Astrocyte of the spinal cord (primary cell): ENCODE data around the gene SOX10.

ENCODE experiments used
- DNase-seq: peaks from one replicate; pipeline ENCODE4 v3.0.0; 2011; ENCODE audit warnings: low read depth, low spot score
- H3K4me3 ChIP-seq: 2 replicates; pipeline ENCODE4 v1.5.1; 2011; ENCODE audit warnings: low read depth, mild to moderate bottlenecking, low read length, moderate library complexity
- in situ Hi-C: cut with HindIII; loops from 2 replicates; pipeline ENCODE4 v1.10.0; 2017; ENCODE audit warnings: low sequenced_read_pairs
- TF ChIP-seq, protein P1 (sequence below): IDR thresholded peaks from 2 replicates; pipeline ENCODE4 v1.5.1; 2012; ENCODE audit warnings: low read depth, mild to moderate bottlenecking, low read length, inconsistent platforms

The SOX10 gene

DNA sequence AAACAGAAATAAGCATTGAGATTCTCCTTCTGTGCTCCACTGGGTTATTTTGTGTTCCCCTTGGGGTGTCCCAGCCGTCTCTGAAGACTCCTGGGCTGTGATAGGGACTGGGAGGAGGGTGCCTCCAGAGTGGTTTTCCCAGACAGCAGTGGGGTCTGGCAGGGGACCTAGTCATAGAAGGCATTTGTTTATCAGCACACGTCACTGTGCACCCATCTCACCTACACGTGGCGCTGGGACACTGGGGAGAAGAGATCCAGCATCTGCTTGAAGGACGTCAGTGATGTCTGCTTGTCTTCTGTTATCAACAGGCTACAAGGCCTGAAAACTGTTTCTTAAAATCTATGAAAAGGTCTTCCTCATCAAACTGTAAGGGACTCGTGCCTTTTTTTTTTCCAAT, 38.7 kb upstream of the SOX10 start:
- TF ChIP-seq, protein P1, sequence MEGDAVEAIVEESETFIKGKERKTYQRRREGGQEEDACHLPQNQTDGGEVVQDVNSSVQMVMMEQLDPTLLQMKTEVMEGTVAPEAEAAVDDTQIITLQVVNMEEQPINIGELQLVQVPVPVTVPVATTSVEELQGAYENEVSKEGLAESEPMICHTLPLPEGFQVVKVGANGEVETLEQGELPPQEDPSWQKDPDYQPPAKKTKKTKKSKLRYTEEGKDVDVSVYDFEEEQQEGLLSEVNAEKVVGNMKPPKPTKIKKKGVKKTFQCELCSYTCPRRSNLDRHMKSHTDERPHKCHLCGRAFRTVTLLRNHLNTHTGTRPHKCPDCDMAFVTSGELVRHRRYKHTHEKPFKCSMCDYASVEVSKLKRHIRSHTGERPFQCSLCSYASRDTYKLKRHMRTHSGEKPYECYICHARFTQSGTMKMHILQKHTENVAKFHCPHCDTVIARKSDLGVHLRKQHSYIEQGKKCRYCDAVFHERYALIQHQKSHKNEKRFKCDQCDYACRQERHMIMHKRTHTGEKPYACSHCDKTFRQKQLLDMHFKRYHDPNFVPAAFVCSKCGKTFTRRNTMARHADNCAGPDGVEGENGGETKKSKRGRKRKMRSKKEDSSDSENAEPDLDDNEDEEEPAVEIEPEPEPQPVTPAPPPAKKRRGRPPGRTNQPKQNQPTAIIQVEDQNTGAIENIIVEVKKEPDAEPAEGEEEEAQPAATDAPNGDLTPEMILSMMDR, result no peak
- H3K4me3 ChIP-seq, result no peak overlapping the region
- in situ Hi-C loops, result no loop called here
- no peak for DNase-seq

DNA sequence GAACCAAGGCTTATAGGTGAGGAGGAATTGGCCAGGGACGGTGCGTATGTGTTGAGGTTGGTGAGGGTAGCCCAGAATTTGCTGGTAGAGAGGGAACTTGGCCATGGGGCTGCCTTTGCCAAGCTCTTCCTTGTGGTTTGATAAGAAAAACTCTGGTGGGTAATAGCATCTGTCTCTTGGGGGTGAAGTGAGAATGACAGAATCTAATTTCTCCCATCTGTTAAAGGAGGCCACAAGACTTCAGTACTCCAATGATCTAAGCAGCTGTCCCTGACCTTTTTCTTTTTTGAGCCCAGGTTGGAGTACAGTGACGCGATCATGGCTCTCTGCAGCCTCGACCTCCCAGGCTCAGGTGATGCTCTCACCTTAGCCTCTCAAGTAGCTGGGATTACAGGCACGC, 36.9 kb upstream of the SOX10 start:
- TF ChIP-seq, protein P1, result no peak
- in situ Hi-C loops, result no loop called here
- no peak for DNase-seq
- H3K4me3 ChIP-seq, result no peak overlapping the region

DNA sequence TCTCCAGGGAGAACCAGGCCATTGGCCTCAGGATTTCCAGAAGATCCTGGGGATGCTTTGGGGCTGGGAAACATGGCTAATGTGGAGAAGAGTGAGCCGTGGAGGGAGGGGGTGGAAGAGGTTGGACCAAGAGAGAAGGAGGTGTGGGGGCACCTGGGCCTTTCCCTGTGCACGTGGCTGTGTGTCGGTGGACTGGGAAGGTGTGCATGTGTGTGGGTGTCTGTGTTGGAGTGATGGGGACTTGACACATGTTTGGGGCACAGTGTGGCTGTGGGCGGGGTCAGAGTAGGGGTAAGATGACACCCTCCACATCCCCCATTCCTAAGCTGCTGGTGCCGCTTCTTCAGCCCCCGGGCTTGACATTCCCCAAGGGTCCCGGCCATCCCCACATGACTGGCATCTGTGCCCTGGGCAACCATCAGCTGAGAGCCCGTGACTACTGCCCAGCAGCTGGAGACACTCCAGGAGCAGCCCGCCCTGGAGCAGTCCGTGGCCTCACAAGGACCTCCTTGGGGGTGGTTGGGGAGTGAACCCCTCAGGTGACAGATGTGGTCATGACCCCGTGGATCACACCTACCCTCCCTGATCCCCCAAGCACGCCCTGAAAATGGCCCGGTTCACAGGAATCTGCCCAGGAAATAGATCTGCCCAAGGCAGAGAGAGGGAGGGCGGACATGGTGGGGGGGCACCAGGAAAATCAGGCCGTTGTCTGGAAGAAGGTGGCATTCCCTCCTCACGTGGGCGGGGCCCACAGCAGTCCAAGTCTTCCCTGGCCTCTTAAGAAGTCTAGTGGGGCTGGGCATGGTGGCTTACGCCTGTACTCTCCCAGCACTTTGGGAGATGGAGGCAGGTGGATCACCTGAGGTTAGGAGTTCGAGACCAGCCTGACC, 34.8 kb upstream of the SOX10 start:
- in situ Hi-C loops, result no loop called here
- no peak for DNase-seq
- TF ChIP-seq, protein P1, result no peak
- no peak overlapping the region for H3K4me3 ChIP-seq

DNA sequence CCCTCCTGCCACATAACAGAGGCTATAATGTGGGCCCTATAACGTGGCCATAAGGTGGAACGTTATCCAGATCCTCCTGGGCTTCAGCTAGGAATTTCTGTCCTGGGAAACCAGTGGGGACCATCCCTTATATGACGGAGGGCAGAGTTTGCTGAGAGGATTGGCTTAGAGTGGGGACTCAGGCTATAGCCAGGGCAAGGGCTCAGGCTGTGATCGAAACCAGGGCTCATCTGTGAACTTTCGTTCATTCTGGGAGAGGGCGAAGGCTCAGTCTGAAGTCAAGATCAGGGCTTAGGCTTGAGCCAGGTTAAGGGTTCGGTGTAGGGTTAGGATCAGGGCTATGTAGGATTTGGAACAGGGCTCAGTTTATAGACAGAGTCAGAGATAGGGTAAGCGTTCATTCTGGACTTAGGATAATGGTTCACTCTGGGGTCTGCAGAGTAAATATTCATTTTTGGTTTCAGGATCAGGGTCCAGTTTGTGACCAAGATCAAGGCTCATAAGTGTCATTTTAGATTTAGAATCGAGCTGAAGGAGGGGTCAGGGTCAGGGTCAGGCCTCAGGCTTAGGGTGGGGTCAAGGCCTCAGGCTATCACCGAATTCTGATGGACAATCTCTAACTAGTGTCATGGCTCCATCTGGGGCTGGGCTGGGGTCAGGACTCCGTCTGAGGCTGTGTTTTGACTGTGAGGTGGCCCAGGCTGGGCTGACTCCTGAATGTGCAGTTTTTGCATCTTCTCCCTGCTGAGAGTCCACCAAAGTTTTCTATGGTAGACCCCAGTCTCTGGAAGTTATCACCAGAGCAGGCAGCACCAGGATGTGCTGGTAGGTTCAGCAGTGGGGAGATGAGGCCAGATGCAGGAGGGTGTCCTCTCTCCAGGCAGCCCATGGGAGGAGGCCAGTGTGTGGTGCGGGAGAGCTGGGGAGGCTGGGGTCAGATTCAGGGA, 33.9 kb upstream of the SOX10 start:
- in situ Hi-C loops, result no loop called here
- TF ChIP-seq, protein P1, result no peak
- H3K4me3 ChIP-seq, result no peak overlapping the region
- DNase-seq, result no peak

DNA sequence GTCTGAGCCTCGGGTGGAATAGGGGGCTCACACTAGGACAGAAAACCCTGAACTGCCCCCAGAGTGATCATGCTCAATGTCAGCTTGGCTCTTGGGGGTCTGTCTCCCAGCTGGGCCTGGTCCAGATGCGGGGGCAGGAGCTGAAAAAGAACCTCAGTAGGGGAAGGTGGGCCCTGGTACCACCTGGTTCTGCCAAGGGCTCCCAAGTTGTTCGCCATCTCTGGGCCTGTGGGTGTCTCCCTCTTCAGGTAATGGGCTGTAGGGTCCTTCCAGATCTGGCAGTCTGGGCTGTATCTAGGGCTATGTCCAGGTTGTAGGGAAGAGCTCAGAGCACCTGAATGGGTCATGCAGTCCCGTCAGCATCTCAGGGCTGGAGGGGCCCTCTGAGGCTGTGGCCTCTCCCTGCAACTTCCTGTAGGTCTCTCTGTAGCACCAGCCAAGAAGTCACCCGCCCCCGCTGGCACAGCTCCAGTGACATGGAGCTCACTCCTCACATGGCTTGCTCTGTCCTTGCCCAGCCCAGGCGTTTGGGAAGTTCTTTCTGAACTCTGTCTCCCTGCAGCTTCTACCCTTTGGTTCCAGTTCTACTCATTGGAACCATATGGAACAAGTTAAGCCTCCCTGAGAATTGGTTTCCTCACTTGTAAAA, 33.0 kb upstream of the SOX10 start:
- DNase-seq, result peak; percentile 24
- H3K4me3 ChIP-seq, result no peak overlapping the region
- TF ChIP-seq, protein P1, result no peak
- in situ Hi-C loops, result no loop called here
